ENCODE results near the gene TEAD4. TPM values are rescaled to one million over a fixed set of nuclear protein-coding genes. Genes with fewer than 3 reads are reported as not detected.

The TEAD4 gene
- total RNA-seq, 1 experiment from 2014 or later = 39.8 TPM

DNA sequence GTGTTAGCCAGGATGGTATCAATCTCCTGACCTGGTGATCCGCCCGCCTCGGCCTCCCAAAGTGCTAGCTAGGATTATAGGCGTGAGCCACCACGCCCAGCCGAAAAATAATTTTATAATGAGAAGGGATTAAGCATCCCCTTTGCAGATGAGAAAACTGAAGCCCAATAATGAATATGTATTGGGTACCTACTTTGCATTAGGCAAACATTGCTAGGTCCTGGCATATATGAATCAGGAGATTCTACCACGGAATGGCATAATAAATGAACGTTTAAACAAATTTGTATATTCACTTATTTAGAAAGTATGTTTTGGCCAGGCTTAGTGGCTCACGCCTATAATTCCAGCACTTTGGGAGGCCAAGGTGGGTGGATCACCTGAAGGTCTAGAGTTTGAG is 36.1 kb upstream of the TEAD4 start:
- CTCF ChIA-PET = interaction anchor here (1.2 to 2.6 kb wide), 2 partner anchors 21 to 22 kb away, joined by 4 to 6 read pairs; no protein-coding TSS in a partner anchor
- Histone ChIP-seq H3K36me3 (ENCODE audit: insufficient read depth, low read length, poor library complexity, severe bottlenecking) (peaks cover 67% of the 10 kb centered on the region), H3K4me3 (ENCODE audit: low read depth, low read length, poor library complexity, severe bottlenecking) (no peak overlapping the region), H3K4me1 (ENCODE audit: insufficient read depth, low read length, poor library complexity, severe bottlenecking) (no peaks in the 10 kb centered on the region), H3K9me3 (ENCODE audit: low read depth, low read length, poor library complexity, severe bottlenecking) (no peaks in the 10 kb centered on the region), H3K27me3 (replicated peaks; ENCODE audit: insufficient read depth, low read depth, low read length, poor library complexity) (no peaks in the 10 kb centered on the region), H3K27ac (ENCODE audit: low read depth, low read length, poor library complexity, severe bottlenecking) (no peak overlapping the region)
- BruUV-seq (replicated peaks) = no TSS peak
- intact Hi-C loops (cut with micrococcal nuclease; ENCODE audit: unreplicated experiment) = no loop called here
- POLR2A ChIA-PET (ENCODE audit: low non-redundant PET) = no interaction called here
- DNase-seq (ENCODE audit: low spot score) = no peak
- TF ChIP-seq, protein P1, sequence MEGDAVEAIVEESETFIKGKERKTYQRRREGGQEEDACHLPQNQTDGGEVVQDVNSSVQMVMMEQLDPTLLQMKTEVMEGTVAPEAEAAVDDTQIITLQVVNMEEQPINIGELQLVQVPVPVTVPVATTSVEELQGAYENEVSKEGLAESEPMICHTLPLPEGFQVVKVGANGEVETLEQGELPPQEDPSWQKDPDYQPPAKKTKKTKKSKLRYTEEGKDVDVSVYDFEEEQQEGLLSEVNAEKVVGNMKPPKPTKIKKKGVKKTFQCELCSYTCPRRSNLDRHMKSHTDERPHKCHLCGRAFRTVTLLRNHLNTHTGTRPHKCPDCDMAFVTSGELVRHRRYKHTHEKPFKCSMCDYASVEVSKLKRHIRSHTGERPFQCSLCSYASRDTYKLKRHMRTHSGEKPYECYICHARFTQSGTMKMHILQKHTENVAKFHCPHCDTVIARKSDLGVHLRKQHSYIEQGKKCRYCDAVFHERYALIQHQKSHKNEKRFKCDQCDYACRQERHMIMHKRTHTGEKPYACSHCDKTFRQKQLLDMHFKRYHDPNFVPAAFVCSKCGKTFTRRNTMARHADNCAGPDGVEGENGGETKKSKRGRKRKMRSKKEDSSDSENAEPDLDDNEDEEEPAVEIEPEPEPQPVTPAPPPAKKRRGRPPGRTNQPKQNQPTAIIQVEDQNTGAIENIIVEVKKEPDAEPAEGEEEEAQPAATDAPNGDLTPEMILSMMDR (conservative IDR thresholded peaks at IDR 0.05; ENCODE audit: low read depth, low read length) = no peak
- no peak for TF ChIP-seq EZH2 (IDR thresholded peaks at IDR 0.05; ENCODE audit: borderline replicate concordance, low read depth, low read length, poor library complexity, severe bottlenecking)

- intact Hi-C loops (cut with micrococcal nuclease; ENCODE audit: unreplicated experiment) = no loop called here
- TF ChIP-seq EZH2 (IDR thresholded peaks at IDR 0.05; ENCODE audit: borderline replicate concordance, low read depth, low read length, poor library complexity, severe bottlenecking) = no peak
- TF ChIP-seq, protein P1 (conservative IDR thresholded peaks at IDR 0.05; ENCODE audit: low read depth, low read length) = no peak
- H3K27me3 ChIP-seq (replicated peaks; ENCODE audit: insufficient read depth, low read depth, low read length, poor library complexity) = no peaks in the 10 kb centered on the region
- POLR2A ChIA-PET (ENCODE audit: low non-redundant PET) = interaction anchor here (0.5 kb wide), 1 partner anchor 95 kb away, joined by 3 read pairs; no protein-coding TSS in a partner anchor
- no peak overlapping the region for H3K4me3 ChIP-seq (ENCODE audit: low read depth, low read length, poor library complexity, severe bottlenecking)
- H3K36me3 ChIP-seq (ENCODE audit: insufficient read depth, low read length, poor library complexity, severe bottlenecking) = peaks cover 67% of the 10 kb centered on the region
- no TSS peak for BruUV-seq (replicated peaks)
- no peaks in the 10 kb centered on the region for H3K9me3 ChIP-seq (ENCODE audit: low read depth, low read length, poor library complexity, severe bottlenecking)
- CTCF ChIA-PET = interaction anchor here (2.6 kb wide), 1 partner anchor 20 kb away, joined by 6 read pairs; no protein-coding TSS in a partner anchor
- no peak overlapping the region for H3K27ac ChIP-seq (ENCODE audit: low read depth, low read length, poor library complexity, severe bottlenecking)
- DNase-seq (ENCODE audit: low spot score) = no peak
- H3K4me1 ChIP-seq (ENCODE audit: insufficient read depth, low read length, poor library complexity, severe bottlenecking) = no peaks in the 10 kb centered on the region
Observed at GRCh38 chr12:2924019-2924418, 35.2 kb upstream of the TEAD4 start.

- no peak for DNase-seq (ENCODE audit: low spot score)
- no peaks in the 10 kb centered on the region for H3K27me3 ChIP-seq (replicated peaks; ENCODE audit: insufficient read depth, low read depth, low read length, poor library complexity)
- BruUV-seq (replicated peaks) = no TSS peak
Observed at GRCh38 chr12:2925322-2925995, 33.7 kb upstream of the TEAD4 start.

More at GRCh38 chr12:2925322-2925995, 33.7 kb upstream of the TEAD4 start:
- intact Hi-C loops (cut with micrococcal nuclease; ENCODE audit: unreplicated experiment) = no loop called here
- ChIA-PET POLR2A (ENCODE audit: low non-redundant PET) (interaction anchor here (0.6 kb wide), 1 partner anchor 13 kb away, joined by 5 read pairs; no protein-coding TSS in a partner anchor), CTCF (interaction anchor here (2.6 kb wide), 1 partner anchor 19 kb away, joined by 6 read pairs; no protein-coding TSS in a partner anchor)
- peaks cover 65% of the 10 kb centered on the region for H3K36me3 ChIP-seq (ENCODE audit: insufficient read depth, low read length, poor library complexity, severe bottlenecking)
- no peaks in the 10 kb centered on the region for H3K4me1 ChIP-seq (ENCODE audit: insufficient read depth, low read length, poor library complexity, severe bottlenecking)
- TF ChIP-seq EZH2 (IDR thresholded peaks at IDR 0.05; ENCODE audit: borderline replicate concordance, low read depth, low read length, poor library complexity, severe bottlenecking) = no peak
- TF ChIP-seq, protein P1 (conservative IDR thresholded peaks at IDR 0.05; ENCODE audit: low read depth, low read length) = no peak
- no peak overlapping the region for H3K4me3 ChIP-seq (ENCODE audit: low read depth, low read length, poor library complexity, severe bottlenecking)
- H3K9me3 ChIP-seq (ENCODE audit: low read depth, low read length, poor library complexity, severe bottlenecking) = no peaks in the 10 kb centered on the region
- no peak overlapping the region for H3K27ac ChIP-seq (ENCODE audit: low read depth, low read length, poor library complexity, severe bottlenecking)

Data from A673 (cell line).